B cell (primary cell): ENCODE measurements around the gene PEPD. TPM values are rescaled to one million over a fixed set of nuclear protein-coding genes. Genes with fewer than 3 reads are reported as not detected.

Experiments used
- ATAC-seq: fragments of 200-7000 bp; cut with Tn5 transposase; one replicate; pipeline ENCODE4 v1.10.0; 2021; ENCODE audit warnings: low read depth, mild to moderate bottlenecking, moderate number of reproducible peaks, moderate library complexity
- CTCF ChIA-PET: fragments of 350-600 bp; sonication (Branson Sonifier 250); formaldehyde crosslinking; loops from one replicate; lab custom pipeline; 2021; ENCODE audit warnings: antibody characterized with exemption, inconsistent platforms; lab: Charles Lee
- POLR2A ChIA-PET: fragments of 350-600 bp; sonication (Branson Sonifier 250); formaldehyde crosslinking; loops from one replicate; lab custom pipeline; 2021; ENCODE audit warnings: antibody characterized with exemption; lab: Charles Lee
- DNase-seq: peaks from one replicate; pipeline ENCODE4 v3.0.0; 2013
- H2AFZ ChIP-seq: 2 replicates; pipeline ENCODE4 v1.6.1; 2012; ENCODE audit warnings: mild to moderate bottlenecking, low read depth, low read length; ENCODE audit not compliant: insufficient read depth, poor library complexity, severe bottlenecking
- H3K27ac ChIP-seq, 2 donors: 1 replicate in 1 of 2; 2 replicates in 1 of 2; pipeline ENCODE4 v1.5.1; 2012 to 2013; ENCODE audit warnings: low read length in 2 of 2, mild to moderate bottlenecking in 2 of 2, moderate library complexity in 1 of 2
- H3K27me3 ChIP-seq, 4 experiments: fragments of 200-600 bp in 1 of 4; sonication (generic) in 1 of 4; replicated peaks in 1 of 4; 1 replicate in 2 of 4; 2 replicates in 2 of 4; pipeline versions ENCODE4 v1.6.1 to v1.7.0; 2013 to 2016; ENCODE audit warnings: low read length in 3 of 4, mild to moderate bottlenecking in 2 of 4, mixed read lengths in 1 of 4, moderate library complexity in 1 of 4; ENCODE audit not compliant: insufficient read depth in 4 of 4, control insufficient read depth in 3 of 4; ENCODE audit errors: control extremely low read depth in 1 of 4
- H3K36me3 ChIP-seq, 2 experiments: replicated peaks in 1 of 2; 1 replicate in 1 of 2; 2 replicates in 1 of 2; pipeline versions ENCODE4 v1.6.1 to v1.7.1; 2013; ENCODE audit warnings: low read length in 1 of 2; ENCODE audit not compliant: insufficient read depth in 2 of 2, control insufficient read depth in 1 of 2; ENCODE audit errors: control extremely low read depth in 1 of 2, extremely low read depth in 1 of 2
- H3K4me1 ChIP-seq, 2 donors: fragments of 200-600 bp in 1 of 2; sonication (generic) in 1 of 2; 1 replicate in 1 of 2; 2 replicates in 1 of 2; pipeline versions ENCODE4 v1.5.1 to v1.6.1; 2013 to 2017; ENCODE audit warnings: low read length in 2 of 2; ENCODE audit not compliant: control insufficient read depth in 2 of 2, insufficient read depth in 2 of 2
- H3K4me2 ChIP-seq: replicated peaks from 2 replicates; pipeline ENCODE3; 2012; ENCODE audit warnings: mild to moderate bottlenecking, low read depth, low read length; ENCODE audit not compliant: poor library complexity, severe bottlenecking
- H3K4me3 ChIP-seq, 5 experiments: fragments of 200-600 bp in 1 of 5; sonication (generic) in 1 of 5; 1 replicate in 3 of 5; 2 replicates in 2 of 5; pipeline versions ENCODE4 v1.5.1 to v1.7.0; 2011 to 2016; ENCODE audit warnings: low read length in 4 of 5, mild to moderate bottlenecking in 4 of 5, low read depth in 2 of 5, control low read depth in 1 of 5, moderate library complexity in 1 of 5; ENCODE audit not compliant: insufficient read depth in 1 of 5; ENCODE audit errors: control extremely low read depth in 1 of 5, extremely low read depth in 1 of 5
- H3K79me2 ChIP-seq: fragments of 200-600 bp; sonication (generic); one replicate; pipeline ENCODE4 v1.6.0; 2016; ENCODE audit warnings: low read length; ENCODE audit not compliant: control insufficient read depth, insufficient read depth
- H3K9ac ChIP-seq: fragments of 200-600 bp; sonication (generic); 2 replicates; pipeline ENCODE4 v1.6.1; 2017; ENCODE audit warnings: mild to moderate bottlenecking, low read length, moderate library complexity
- H3K9me3 ChIP-seq, 3 donors: one replicate each; pipeline versions ENCODE4 v1.6.1 to v1.7.1; 2013; ENCODE audit warnings: low read length in 2 of 3; ENCODE audit not compliant: control insufficient read depth in 2 of 3, insufficient read depth in 1 of 3; ENCODE audit errors: control extremely low read depth in 1 of 3
- H4K20me1 ChIP-seq: 2 replicates; pipeline ENCODE4 v1.6.0; 2012; ENCODE audit warnings: mild to moderate bottlenecking, low read length; ENCODE audit not compliant: insufficient read depth, control insufficient read depth, poor library complexity, severe bottlenecking
- H3K27ac Mint-ChIP-seq: one replicate; pipeline ENCODE4 v1.8.0; 2021; ENCODE audit warnings: mixed read lengths
- H3K27me3 Mint-ChIP-seq: one replicate; pipeline ENCODE4 v1.8.0; 2021; ENCODE audit warnings: mixed read lengths
- H3K4me1 Mint-ChIP-seq: one replicate; pipeline ENCODE4 v1.8.0; 2021; ENCODE audit warnings: mixed read lengths
- H3K4me3 Mint-ChIP-seq: one replicate; pipeline ENCODE4 v1.8.0; 2021; ENCODE audit warnings: mixed read lengths
- H3K9me3 Mint-ChIP-seq: one replicate; pipeline ENCODE4 v1.8.0; 2022; ENCODE audit warnings: mixed read lengths; ENCODE audit not compliant: insufficient read depth
- CTCF ChIP-seq: fragments of 200-600 bp; IDR thresholded peaks from one replicate; pipeline ENCODE4 v1.8.0; 2022; ENCODE audit warnings: antibody characterized with exemption, mild to moderate bottlenecking
- EZH2 ChIP-seq: IDR thresholded peaks from 2 replicates; pipeline ENCODE4 v1.6.1; 2012; ENCODE audit warnings: borderline replicate concordance, low read depth, mild to moderate bottlenecking, moderate library complexity, low read length; ENCODE audit not compliant: insufficient read depth, poor library complexity, severe bottlenecking
- WGBS: methylation state at CpG from one replicate; pipeline ENCODE4 v1.1.5; 2013; ENCODE audit warnings: missing lambda C conversion rate; ENCODE audit not compliant: insufficient coverage; 5-methylcytosine and 5-hydroxymethylcytosine counted together
- intact Hi-C: fragments of 100-400 bp; cut with micrococcal nuclease; formaldehyde crosslinking; loops from one replicate; pipeline ENCODE4 v1.10.0; 2022
- polyA plus RNA-seq: library from polyadenylated mRNA; depleted of rRNA; stranded (reverse); fragments of >200 nt; gene quantifications from 2 replicates; pipeline ENCODE4 v1.2.3, GENCODE V29; 2012
- total RNA-seq, 2 donors: library from RNA; stranded (reverse); fragments of 120-200 nt in 1 of 2; gene quantifications; 1 replicate in 1 of 2; 2 replicates in 1 of 2; pipeline versions ENCODE4 v1.2.3 to v1.2.4, GENCODE V29; 2013 to 2022

The PEPD gene
- total and polyA plus RNA-seq, 2 donors (not counting 1 experiment from before 2014, with no cell fraction given) = 36.4 to 42.7 TPM

GRCh38 chr19:33346665-33347064 is 174.9 kb downstream of the PEPD start:
- CTCF ChIA-PET = interaction anchor here (0.7 kb wide), 1 partner anchor 9 kb away, joined by 3 read pairs; no protein-coding TSS in a partner anchor
- no peaks in the 10 kb centered on the region for H4K20me1 ChIP-seq

GRCh38 chr19:33345163-33345562 is 176.4 kb downstream of the PEPD start:
- H3K4me1 Mint-ChIP-seq = no peaks in the 10 kb centered on the region
- no peak overlapping the region for H3K27ac Mint-ChIP-seq
- peaks cover 58% of the 10 kb centered on the region for H3K27me3 Mint-ChIP-seq

More at GRCh38 chr19:33346665-33347064, 174.9 kb downstream of the PEPD start:
- H3K79me2 ChIP-seq = no peaks in the 10 kb centered on the region
- no peaks in the 10 kb centered on the region for H3K9me3 Mint-ChIP-seq
- H3K27ac Mint-ChIP-seq = no peak overlapping the region
- H3K27me3 Mint-ChIP-seq = peaks cover 48% of the 10 kb centered on the region
- H3K36me3 ChIP-seq = no peaks in the 10 kb centered on the region
- H3K27me3 ChIP-seq = peaks cover 0 to 18% (median 11%) of the 10 kb centered on the region in 4 experiments
- H3K4me3 ChIP-seq = no peak overlapping the region
- H3K4me1 ChIP-seq = no peaks in the 10 kb centered on the region
- no peak overlapping the region for H3K27ac ChIP-seq
- no peak overlapping the region for H3K9ac ChIP-seq
- POLR2A ChIA-PET = no interaction called here
- H3K4me2 ChIP-seq = no peak overlapping the region
- TF ChIP-seq EZH2 (no peak), CTCF (no peak)
- peaks cover 0 to 4% (median 0%) of the 10 kb centered on the region in 3 donors for H3K9me3 ChIP-seq
- H2AFZ ChIP-seq = no peak overlapping the region
- ATAC-seq (no peak), DNase-seq (no peak)
- no peak overlapping the region for H3K4me3 Mint-ChIP-seq
- H3K4me1 Mint-ChIP-seq = no peaks in the 10 kb centered on the region
- intact Hi-C loops = no loop called here

More at GRCh38 chr19:33345163-33345562, 176.4 kb downstream of the PEPD start:
- TF ChIP-seq EZH2 (no peak), CTCF (no peak)
- H4K20me1 ChIP-seq = no peaks in the 10 kb centered on the region
- H3K36me3 ChIP-seq = no peaks in the 10 kb centered on the region
- DNase-seq (no peak), ATAC-seq (no peak)
- Mint-ChIP-seq H3K9me3 (no peaks in the 10 kb centered on the region), H3K4me3 (no peak overlapping the region)
- WGBS = no CpG with 5 or more reads among the region's 6 CpGs
- H3K27ac ChIP-seq = no peak overlapping the region
- H3K4me3 ChIP-seq = no peak overlapping the region
- no peak overlapping the region for H2AFZ ChIP-seq
- no peaks in the 10 kb centered on the region for H3K9me3 ChIP-seq
- no peaks in the 10 kb centered on the region for H3K4me1 ChIP-seq
- H3K4me2 ChIP-seq = no peak overlapping the region
- H3K79me2 ChIP-seq = no peaks in the 10 kb centered on the region
- POLR2A ChIA-PET = no interaction called here
- CTCF ChIA-PET = no interaction called here
- H3K27me3 ChIP-seq = peaks cover 0 to 17% (median 11%) of the 10 kb centered on the region in 4 experiments
- H3K9ac ChIP-seq = no peak overlapping the region
- intact Hi-C loops = no loop called here
